Right lung (tissue), 5 donors: ENCODE measurements around the gene SNIP1. TPM values are rescaled to one million over a fixed set of nuclear protein-coding genes. Genes with fewer than 3 reads are reported as not detected.
"Not testable (repeated sequence)": the region's sequence is repeated elsewhere in the genome, so short reads cannot be mapped to it uniquely, and the experiment has no call there.

Experiments used
- DNase-seq, 2 donors: peaks; one replicate each; pipeline ENCODE4 v3.0.0-alpha.2; 2013
- polyA plus RNA-seq, 5 donors: library from polyadenylated mRNA; unstranded; fragments of 120-200 nt; gene quantifications; one replicate each; pipeline versions ENCODE4 v1.2.1 to v1.2.3, GENCODE V29; 2013; ENCODE audit warnings: inconsistent platforms in 1 of 5, low replicate concordance in 1 of 5; ENCODE audit not compliant: insufficient read length in 5 of 5, insufficient read depth in 1 of 5

Gene SNIP1
- polyA plus RNA-seq, 5 donors, result 10.7 to 15.1 (median 13.5) TPM

DNA sequence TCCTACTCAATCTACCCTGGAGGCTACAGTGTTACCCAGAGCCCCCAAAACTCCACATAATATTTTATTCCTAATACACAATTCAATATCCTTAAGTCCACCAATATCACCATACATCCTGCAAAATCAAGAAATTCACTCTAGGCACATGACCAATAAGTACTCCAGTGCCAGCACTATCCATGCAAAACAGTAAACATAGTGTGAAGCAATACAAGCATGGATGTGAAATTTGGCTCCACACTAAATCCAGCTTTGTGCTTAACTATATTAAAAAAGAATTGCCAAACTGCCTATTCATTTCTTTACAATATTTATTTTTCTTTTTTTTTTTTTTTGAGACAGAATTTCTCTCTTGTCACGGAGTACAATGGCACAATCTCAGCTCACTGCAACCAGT, 36.5 kb downstream of the SNIP1 start:
- DNase-seq, result no peak

DNA sequence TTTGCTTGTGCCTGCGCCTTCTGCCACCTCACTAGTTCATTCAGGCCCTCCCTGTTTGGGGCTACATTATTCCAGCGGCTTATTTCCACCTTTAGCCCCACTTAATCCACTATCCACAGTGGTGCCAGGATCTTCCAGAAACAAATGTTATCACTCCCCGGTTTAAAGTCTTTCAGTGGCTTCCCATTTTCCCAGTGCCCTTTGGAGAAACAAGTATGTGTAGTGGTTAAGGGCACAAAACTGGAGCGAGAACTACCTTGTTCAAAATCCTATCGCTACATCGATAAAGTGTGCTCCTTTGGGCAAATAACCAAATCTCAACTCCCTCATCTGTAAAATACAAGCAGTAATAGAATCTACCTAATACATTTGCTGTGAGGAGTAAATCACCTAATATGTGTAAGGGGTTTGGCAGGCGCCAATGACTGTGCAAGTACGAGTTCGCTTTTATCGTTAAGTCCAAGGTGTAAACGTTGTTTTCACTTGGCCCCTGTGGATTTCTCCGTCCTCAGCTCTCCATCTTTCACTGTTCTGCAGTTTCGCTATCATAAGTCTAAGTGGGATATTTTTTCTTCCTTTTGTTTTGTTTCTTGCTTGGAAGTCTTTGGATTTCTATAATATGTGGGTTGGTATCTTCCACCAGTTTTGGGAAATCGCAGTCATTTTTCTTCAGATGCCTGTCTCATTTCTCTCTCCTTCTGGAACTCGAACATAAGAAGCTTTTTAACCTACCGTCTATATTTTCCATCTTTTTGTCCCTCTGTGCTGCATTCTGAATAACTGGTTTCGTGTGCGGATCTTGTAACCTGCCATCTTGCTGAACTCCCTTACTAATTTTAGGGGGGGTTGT, 38.7 kb downstream of the SNIP1 start:
- DNase-seq, result no peak

DNA sequence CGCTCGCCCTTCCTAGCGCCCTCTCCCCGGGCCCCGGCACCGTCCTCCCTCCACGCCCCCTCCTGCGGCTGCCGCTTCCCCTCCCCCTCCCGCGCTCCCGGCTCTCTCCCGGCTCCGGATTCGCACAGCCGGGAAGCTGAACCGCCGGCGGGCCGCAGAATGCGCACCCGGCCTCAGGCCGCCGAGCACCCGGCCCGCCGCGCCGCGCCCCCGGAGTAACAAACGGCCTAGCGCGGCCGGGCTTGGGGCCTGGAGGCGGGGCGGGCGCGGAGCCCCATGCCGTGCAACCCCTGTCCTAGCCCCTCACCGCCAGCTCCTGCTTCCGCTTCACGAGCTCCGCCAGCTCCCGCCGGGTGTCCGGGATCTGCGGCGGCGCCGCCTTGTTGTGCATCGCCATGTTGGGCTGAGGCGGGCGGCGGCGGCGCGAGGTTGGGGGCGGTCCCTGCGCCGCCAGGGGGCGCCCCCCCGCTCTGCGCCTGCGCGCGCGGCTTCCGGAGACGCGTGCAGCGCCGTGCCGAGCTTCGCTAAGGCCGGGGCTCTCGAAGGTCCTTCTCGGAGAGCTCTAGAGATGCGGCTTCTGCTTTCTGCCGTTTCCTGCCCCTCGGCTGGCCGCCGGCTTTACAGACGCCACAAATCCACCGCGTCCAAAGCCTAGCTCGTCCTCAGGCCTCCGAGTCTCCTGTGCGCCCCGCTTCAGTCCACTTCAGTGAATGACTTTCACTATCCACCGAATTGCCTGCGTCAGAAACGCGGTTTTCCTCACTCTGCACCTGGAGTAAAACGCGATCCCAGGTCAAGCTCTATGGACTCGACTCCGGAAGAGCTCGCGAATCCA, 39.5 kb downstream of the SNIP1 start, which contains the start of gene MEAF6:
Gene MEAF6 (minus strand): TSS at position 417 of the 835 bp plus-strand sequence. CDS start 20 bp downstream, at position 397.
- DNase-seq, result peak; percentile 88 to 89

DNA sequence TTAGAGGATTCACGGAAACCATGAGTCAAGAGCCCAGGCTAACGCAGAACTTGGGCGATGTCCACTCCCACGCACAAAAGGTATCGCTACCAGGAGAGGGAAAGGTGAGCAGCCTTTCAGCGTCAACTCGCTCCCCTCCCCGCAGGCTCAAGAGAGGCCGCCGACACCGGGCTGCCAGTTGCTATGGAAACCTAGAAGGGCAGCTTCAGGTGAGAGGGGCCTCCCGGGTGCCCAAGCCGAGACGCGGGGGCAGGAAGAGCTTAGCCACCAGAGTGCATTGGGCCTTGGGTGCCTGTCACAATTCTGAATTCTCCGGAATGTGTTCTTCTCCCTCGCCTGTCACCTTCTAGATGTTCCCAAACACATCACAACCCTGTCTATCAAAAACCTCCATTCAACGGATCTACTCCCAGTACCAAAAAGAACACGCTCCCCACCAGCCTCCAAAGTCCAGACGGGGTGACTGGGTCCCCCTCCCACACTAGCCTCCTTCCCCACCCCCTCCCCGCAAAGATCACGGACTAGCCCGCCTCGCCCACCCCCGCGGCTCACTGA, 40.2 kb downstream of the SNIP1 start:
- DNase-seq, result no peak

GRCh38 chr1:37509181-37509580, 44.9 kb downstream of the SNIP1 start:
- DNase-seq, result no peak

GRCh38 chr1:37506740-37507139, 47.4 kb downstream of the SNIP1 start:
- DNase-seq, result no peak

DNA sequence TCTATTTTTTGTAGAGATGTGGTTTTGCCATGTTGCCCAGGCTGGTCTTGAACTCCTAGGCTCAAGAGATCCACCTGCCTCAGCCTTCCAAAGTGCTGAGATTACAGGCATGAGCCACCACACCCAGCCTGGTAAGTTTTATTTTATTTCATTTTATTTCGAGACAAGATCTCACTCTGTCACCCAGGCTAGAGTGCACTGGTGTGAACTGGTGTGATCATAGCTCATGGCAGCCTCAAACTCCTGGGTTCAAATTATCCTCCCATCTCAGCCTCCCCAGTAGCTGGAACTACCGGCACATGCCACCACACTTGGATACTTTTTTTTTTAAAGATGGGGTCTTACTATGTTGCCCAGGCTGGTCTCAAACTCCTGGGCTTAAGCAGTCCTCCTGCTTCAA, 51.3 kb downstream of the SNIP1 start:
- DNase-seq, result not testable (repeated sequence)

DNA sequence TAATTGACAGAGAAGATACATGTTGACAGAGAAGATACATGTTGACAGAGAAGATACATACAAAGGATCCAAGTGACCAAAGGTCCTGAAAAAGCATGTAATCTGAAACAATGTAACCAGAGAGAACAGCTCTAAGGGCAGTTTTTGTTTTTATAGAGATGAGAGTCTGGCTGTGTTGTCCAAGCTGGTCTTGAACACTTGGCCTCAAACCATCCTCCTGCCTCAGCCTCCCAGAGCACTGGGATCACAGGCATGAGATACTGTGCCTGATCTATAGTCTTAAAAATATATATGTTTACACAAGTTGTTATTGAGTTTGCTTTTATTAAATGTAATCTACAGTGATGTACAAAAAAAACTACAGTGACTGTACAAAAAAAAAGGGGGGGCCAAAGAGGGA, 52.0 kb downstream of the SNIP1 start:
- no peak for DNase-seq

- no peak for DNase-seq
These were observed 52.4 kb downstream of the SNIP1 start for GRCh38 chr1:37501661-37502060.

GRCh38 chr1:37498872-37499617, 55.0 kb downstream of the SNIP1 start:
- DNase-seq, result no peak

GRCh38 chr1:37497832-37498231, 56.3 kb downstream of the SNIP1 start:
- no peak for DNase-seq

- no peak for DNase-seq
These were observed 58.2 kb downstream of the SNIP1 start for GRCh38 chr1:37495875-37496274.

- no peak for DNase-seq
These were observed 60.6 kb downstream of the SNIP1 start for GRCh38 chr1:37493336-37494098.

- no peak for DNase-seq
These were observed 66.5 kb downstream of the SNIP1 start for GRCh38 chr1:37487619-37487984.

GRCh38 chr1:37486680-37487618, 67.1 kb downstream of the SNIP1 start:
- peak in 1 of 2 donors; percentile 63 for DNase-seq

GRCh38 chr1:37485902-37486679, 68.0 kb downstream of the SNIP1 start:
- no peak for DNase-seq
